DND-41 (cell line): ENCODE results near the gene REEP1.

Experiments used
- CTCF ChIP-seq: IDR thresholded peaks from 2 replicates; pipeline ENCODE4 v1.5.1; 2012; ENCODE audit warnings: borderline replicate concordance, low read length, moderate library complexity, mild to moderate bottlenecking; ENCODE audit not compliant: poor library complexity, severe bottlenecking; ENCODE audit errors: extremely low read depth
- EZH2 ChIP-seq: IDR thresholded peaks from 3 replicates; pipeline ENCODE4 v1.6.1; 2012; ENCODE audit warnings: borderline replicate concordance, low read depth, mild to moderate bottlenecking, moderate library complexity, low read length, inconsistent platforms; ENCODE audit not compliant: severe bottlenecking

- TF ChIP-seq CTCF (no peak), EZH2 (no peak)
Observed at GRCh38 chr2:86174445-86174844, 163.0 kb downstream of the REEP1 start.
